Activated T-cell treated with anti-CD3 and anti-CD28 coated beads, Interleukin-2, amount 50 U/mL, for 1 hour (primary cell): ENCODE data around the gene ELANE.
"Not testable (repeated sequence)": the region's sequence is repeated elsewhere in the genome, so short reads cannot be mapped to it uniquely, and the experiment has no call there.

Experiments
- DNase-seq: peaks from one replicate; pipeline ENCODE4 v3.0.0-alpha.2; 2020

ELANE gene

DNA sequence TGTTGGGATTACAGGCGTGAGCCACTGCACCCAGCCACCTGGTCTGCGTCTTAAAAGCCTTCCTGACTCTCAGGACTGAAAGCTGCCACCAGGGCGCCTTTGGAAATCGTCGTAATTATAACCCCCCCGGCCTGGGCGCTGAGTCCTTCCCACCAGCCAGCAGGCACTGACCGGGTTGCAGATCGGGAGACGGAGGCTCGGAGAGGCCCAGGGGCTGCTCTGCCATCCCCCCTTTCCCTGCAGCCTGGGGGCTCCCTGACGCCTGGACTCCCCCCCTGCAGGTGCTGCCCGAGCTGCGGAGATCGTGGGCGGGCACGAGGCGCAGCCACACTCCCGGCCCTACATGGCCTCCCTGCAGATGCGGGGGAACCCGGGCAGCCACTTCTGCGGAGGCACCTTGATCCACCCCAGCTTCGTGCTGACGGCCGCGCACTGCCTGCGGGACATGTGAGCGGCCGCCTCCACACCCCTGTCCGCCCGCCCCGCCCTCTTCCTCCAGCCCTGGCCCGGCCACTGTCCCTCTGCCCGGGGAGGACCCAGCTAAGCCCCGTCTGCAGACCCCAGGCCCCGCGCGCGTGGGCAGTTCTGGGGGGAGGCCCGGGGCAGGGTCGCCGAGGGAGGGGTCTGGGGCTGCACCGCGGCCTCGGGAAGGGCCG, 8.8 kb upstream of the ELANE start:
- DNase-seq, result no peak

DNA sequence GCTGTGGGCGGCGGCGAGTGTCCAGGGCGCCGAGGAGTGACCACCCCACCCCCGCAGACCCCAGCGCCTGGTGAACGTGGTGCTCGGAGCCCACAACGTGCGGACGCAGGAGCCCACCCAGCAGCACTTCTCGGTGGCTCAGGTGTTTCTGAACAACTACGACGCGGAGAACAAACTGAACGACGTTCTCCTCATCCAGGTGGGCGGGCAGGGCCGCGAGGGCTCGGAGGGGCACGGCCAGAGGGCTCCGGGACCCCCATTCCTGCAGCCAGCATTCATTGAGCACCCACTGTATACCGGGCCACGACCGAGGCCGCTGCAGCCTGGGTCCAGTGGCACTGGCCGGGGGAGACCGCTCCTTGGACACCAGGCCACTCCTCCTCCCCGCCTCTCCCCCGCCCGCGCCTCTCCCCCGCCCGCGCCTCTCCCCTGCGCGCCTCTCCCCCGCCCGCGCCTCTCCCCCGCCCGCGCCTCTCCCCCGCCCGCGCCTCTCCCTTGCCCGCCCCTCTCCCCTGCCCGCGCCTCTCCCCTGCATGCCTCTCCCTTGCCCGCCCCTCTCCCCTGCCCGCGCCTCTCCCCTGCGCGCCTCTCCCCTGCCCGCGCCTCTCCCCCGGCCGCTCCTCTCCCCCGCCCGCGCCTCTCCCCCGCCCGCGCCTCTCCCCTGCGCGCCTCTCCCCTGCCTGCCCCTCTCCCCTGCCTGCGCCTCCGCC, 8.1 kb upstream of the ELANE start:
- no peak for DNase-seq

DNA sequence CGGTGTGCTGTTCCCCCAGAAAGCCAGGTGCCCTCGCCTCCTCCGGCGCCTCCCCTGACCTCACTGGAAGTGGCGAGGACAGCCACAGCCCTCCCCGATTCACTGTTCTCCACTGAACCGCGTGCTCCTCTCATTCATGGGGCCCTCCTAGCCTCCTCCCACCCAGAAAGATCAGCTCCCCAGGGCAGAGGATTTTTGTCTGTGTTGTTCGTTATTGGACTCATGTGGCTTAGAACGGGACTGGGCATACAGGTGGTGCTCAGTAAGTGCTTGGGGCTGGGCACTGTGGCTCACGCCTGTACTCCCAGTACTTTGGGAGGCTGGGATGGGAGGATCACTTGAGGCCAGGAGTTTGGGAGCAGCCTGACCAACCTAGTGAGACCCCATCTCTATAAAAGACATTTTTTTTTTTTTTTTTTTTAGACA, 7.5 kb upstream of the ELANE start:
- DNase-seq, result no peak

DNA sequence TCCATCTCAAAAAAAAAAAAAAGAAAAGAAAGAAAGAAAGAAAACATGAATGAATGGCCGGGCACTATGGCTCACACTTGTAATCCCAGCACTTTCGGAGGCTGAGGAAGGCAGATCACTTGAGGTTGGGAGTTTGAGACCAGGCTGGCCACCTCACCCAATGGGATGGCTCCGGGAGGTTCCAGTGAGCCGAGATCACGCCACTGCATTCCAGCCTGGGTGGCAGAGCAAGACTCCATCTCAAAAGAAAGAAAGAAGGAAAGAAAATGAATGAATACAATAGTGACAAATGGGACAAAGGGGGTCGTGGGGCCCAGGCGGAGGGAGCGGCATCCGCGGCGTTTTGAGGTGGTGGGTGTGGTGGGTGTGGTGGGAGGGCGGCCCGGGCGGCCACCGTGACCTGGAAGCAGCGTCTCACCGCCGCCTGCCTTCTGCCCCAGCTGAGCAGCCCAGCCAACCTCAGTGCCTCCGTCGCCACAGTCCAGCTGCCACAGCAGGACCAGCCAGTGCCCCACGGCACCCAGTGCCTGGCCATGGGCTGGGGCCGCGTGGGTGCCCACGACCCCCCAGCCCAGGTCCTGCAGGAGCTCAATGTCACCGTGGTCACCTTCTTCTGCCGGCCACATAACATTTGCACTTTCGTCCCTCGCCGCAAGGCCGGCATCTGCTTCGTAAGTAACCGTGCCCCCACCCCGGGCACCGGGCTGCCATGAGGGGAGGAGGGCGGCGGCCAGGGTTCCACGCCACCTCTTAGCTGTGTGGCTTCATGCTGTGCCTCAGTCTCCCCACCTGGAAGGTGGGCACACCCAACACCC, 6.2 kb upstream of the ELANE start:
- DNase-seq, result no peak

DNA sequence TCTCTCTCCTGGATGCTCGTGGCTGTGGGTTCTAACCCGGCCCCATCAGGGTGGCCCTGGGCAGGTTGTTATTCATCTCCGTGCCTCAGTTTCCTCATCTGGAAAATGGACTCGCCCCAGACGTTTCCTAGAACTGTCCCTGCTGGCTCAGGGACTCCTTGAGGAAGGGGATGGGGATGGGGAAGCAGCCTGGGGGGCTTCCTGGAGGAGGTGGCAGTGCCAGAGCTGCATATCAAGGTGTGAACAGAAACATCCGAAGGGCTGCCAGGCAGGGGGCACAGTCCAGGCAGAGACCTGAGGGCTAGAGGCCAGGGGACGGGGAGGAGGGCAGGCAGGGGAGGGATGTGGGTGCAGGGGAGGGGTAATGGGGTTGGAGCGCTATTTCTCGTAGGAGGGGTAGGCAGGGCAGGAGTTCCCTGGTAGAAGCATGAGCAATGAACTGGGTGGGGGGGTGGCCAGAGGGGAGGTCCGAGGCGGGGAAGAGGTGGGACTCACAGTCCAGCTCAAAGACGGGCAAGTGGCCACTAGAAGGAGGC, 3.6 kb upstream of the ELANE start:
- no peak for DNase-seq

DNA sequence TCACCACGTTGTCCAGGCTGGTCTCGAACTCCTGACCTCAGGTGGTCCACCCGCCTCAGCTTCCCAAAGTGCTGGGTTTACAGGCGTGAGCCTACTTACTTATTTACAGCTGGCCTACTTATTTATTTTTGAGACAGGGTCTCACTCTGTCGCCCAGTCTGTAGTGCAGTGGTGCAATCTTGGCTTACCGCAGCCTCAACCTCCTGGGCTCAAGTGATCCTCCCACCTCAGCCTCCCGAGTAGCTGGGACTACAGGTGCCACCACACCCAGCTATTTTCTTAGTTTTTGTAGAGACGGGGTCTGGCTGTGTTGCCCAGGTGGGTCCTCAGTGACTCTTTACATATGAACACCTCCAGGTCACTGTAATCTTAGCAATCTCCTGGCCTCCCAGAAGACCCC, 2.9 kb upstream of the ELANE start:
- not testable (repeated sequence) for DNase-seq

DNA sequence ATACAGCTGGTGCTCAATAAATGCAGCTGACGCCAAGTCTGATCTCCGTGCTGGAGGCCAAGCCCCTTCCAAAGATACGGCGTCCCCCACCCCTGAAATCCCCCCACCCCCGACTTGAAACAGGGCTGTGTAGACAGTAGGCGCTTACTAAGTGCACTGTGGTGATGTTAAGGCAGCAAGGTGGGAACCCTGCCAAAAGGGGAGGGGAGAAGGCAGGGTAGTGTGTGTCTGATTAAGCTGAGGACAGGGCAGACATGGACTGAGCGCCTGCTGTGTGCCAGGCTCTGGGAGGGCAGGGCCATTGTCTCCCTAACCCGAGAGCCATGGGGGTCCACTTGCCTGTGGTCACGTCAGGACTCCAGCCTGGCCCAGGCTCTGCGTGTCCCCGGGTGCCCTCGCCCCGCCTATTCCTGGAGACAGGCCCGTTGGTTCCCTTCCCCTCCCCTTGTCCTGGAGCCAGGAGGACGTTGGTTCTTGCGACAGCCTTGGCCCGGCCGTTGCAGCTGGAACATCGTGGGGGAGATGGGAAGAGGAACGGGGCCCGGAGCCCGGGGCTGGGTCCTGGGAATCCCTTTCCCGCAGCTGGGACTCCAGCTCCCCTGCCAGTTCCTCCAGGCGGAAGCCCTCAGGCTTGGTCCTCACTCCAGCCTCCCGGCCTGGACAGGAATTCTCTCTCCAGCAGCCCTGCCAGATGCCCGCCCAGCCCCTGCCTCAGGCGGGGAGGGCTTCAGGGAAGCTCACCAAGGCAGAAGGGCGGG, 1.7 kb upstream of the ELANE start:
- DNase-seq, result no peak

DNA sequence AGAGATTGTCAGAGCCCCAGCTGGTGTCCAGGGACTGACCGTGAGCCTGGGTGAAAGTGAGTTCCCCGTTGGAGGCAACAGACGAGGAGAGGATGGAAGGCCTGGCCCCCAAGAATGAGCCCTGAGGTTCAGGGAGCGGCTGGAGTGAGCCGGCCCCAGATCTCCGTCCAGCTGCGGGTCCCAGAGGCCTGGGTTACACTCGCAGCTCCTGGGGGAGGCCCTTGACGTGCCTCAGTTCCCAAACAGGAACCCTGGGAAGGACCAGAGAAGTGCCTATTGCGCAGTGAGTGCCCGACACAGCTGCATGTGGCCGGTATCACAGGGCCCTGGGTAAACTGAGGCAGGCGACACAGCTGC, 1.1 kb upstream of the ELANE start:
- no peak for DNase-seq

DNA sequence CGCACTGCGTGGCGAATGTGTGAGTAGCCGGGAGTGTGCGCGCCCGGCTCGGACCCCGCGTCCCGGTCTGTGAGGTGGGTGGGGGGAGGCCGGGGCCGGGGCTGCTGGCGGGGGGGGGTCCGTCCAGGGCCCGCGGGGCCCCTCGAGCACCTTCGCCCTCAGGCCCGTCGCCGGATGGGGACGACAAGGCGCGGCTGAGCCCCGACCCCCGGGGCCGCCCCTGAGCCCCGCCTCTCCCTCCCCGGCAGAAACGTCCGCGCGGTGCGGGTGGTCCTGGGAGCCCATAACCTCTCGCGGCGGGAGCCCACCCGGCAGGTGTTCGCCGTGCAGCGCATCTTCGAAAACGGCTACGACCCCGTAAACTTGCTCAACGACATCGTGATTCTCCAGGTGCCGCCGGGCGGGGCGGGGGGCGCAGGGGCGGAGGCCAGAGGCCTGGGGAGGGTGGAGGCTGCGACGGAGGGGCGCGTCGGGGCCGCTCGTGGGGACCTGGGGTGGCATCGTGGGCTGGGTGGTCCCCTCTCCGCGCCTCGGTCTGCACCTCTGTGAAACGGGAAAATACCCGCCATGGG, 997 bp downstream of the ELANE start:
- DNase-seq, result no peak

DNA sequence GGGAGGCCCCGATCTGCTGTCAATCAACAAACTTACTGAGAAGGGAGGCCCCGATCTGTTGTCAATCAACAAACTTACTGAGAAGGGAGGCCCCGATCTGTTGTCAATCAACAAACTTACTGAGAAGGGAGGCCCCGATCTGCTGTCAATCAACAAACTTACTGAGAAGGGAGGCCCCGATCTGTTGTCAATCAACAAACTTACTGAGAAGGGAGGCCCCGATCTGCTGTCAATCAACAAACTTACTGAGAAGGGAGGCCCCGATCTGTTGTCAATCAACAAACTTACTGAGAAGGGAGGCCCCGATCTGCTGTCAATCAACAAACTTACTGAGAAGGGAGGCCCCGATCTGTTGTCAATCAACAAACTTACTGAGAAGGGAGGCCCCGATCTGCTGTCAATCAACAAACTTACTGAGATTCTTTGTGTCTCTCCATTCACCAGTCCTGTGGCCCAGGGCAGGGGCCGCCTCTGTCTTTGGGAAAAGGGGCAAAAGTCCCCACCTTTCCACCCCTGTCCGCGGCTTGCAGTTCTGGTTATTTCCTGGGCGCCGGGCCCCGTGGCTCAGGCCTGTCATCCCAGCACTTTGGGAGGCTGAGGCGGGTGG, 1.6 kb downstream of the ELANE start:
- DNase-seq, result not testable (repeated sequence)

DNA sequence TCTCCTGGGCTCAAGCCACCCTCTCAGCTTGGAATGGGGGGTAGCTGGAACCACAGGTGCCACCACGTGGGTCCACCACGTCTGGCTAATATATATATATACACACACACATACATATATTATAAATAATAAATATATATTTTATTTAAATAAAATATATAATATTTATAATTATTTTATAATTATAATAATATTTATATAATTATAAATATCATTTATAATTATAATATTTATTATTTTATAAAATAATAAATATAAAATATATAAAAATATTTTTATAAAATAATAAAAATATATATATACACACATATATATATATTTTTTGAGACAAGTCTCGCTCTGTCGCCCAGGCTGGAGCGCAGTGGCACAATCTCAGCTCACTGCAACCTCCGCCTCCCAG, 2.4 kb downstream of the ELANE start:
- no peak for DNase-seq

DNA sequence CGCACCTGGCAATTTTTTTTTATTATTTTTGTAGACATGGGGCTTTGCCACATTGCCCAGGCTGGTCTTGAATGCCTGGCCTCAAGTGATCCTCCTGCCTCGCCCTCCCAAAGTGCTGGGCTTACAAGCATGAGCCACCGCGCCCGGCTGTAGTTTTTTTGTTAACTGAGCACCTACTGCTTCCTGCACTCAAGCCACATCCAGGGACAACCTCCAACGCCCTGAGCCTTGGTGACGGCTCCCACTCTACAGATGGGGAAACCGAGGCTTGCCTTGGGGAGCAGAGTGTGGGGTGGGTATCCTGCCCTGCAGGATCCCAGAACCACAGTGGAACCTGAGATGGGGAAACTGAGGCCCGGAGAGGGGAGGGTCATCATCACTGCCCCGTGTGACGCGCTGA, 3.0 kb downstream of the ELANE start:
- DNase-seq, result no peak

DNA sequence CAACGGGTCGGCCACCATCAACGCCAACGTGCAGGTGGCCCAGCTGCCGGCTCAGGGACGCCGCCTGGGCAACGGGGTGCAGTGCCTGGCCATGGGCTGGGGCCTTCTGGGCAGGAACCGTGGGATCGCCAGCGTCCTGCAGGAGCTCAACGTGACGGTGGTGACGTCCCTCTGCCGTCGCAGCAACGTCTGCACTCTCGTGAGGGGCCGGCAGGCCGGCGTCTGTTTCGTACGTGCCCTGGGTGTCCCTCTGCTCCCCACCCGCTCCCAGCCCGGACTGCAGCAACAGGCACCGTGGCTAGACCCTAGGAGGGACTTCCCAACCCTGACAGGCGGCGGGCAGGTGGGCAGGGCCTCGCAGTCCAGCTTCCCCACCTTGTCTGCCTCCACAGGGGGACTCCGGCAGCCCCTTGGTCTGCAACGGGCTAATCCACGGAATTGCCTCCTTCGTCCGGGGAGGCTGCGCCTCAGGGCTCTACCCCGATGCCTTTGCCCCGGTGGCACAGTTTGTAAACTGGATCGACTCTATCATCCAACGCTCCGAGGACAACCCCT, 3.5 kb downstream of the ELANE start:
- DNase-seq, result no peak

DNA sequence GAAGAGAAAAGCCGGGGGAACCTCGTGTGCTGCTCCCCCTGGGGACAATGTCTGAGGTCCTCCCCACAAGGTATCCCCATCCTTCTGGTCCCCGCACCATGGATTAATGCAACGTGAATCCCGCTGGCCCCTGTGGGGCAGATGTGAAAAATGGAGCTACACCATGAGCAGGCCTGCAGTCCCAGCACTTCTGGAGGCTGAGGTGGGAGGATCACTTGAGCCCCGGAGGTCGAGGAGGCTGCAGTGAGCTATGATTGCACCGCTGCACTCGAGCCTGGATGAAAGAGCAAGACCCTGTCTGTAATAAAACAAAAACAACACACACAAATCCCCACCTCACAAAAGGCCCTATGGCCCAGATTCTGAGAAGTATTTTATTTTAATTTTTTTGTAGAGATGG, 6.2 kb downstream of the ELANE start:
- no peak for DNase-seq

DNA sequence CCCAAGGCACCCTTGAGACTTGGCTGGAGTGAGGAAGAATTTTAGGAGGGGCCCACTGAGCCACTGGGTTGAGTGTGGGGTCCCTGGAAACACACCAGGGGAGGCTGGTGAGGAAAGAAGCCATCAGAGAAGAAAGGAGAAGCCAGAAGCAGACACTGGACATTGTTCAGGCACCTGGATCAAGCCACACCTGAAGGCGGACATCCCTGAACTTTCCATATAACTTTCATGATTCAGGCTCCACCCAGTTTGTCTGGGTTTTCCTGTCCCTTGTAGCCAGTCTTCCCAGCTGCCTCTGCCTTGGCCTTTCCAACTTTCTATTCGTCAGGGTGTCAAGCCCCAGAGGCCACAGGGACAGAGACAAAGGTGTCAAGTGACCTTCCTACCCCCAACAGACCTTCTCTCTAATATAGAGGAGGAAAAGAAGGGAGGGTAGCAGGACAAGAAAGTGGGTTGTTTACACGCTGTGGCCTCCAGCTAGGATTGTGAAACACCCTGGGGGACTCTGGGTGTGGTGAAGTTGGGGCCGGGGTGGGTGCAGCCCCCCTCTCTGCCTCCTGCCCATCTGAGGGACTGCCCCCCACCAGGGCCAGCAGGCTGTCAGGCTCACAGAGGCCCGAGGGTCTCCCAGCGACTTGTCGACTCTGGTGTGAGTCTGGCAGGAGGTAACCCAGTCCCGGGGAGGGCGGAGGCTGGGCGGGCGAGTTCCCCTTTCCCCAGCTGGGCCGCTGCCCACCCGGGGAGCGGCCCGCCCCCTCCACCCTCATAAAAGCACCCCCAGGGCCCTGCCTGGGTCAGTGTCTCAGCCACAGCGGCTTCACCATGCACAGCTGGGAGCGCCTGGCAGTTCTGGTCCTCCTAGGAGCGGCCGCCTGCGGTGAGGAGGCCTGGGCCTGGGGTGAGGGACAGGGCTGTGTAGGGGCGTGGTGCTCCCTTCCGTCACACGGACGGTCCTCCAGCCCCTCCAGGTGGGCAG, 7.1 kb downstream of the ELANE start, which contains the start of gene CFD:
Gene CFD, plus strand, starts transcription at position 797 of the 976 bp plus-strand sequence. Its CDS starts 26 bp downstream, at position 823.
- no peak for DNase-seq

DNA sequence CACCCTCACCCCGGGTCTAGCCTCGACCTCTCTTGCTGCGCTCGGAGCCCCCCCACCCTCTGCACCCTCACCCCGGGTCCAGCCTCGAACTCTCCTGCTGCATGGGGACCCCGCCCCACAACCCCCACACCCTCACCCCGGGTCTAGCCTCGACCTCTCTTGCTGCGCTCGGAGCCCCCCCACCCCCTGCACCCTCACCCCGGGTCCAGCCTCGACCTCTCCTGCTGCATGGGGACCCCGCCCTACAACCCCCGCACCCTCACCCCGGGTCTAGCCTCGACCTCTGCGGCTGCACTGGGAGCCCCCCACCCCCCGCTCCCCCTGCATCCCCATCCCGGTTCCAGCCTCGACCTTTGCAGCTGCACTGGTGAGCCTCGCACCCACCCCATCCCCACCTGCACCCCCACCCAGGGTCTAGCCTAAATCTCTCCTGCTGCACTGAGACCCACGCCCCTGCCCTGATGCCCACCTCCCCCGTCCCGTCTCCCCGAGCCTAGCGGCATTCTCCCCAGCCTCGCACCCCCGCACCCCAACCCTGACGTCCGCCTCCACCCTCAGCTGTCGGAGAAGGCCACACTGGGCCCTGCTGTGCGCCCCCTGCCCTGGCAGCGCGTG, 9.1 kb downstream of the ELANE start:
- DNase-seq, result no peak

DNA sequence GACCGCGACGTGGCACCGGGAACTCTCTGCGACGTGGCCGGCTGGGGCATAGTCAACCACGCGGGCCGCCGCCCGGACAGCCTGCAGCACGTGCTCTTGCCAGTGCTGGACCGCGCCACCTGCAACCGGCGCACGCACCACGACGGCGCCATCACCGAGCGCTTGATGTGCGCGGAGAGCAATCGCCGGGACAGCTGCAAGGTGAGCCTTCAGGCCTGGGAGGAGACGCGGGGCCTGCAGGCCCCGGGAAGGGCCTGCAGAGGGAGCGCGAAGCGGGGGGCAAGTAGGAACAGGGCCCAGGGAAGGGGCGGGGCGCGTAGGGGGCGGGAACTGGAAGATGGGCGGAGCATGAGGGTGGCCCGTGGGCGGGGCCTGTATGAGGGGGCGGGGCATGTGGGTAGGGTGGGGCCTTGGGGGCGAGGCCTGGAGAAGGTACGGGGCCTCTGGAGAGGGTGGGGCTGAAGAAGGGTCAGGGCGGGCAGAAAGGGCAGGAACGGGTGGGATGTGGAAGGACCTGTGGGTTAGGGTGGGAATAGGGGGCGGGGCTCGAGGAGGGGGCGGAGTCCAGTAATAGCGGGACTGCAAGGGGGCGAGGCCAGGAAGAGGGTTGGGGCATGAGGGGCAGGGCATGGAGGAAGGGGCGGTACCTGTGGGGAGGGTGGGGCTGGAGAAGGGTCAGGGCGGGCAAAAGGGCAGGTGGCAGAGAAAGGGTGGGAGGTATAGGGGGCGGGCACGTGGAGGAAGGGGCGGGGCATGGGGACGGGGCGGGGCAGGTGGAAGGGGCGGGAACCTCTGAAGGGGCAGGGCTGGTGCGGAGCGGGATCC, 9.9 kb downstream of the ELANE start:
- peak; percentile 76 for DNase-seq

DNA sequence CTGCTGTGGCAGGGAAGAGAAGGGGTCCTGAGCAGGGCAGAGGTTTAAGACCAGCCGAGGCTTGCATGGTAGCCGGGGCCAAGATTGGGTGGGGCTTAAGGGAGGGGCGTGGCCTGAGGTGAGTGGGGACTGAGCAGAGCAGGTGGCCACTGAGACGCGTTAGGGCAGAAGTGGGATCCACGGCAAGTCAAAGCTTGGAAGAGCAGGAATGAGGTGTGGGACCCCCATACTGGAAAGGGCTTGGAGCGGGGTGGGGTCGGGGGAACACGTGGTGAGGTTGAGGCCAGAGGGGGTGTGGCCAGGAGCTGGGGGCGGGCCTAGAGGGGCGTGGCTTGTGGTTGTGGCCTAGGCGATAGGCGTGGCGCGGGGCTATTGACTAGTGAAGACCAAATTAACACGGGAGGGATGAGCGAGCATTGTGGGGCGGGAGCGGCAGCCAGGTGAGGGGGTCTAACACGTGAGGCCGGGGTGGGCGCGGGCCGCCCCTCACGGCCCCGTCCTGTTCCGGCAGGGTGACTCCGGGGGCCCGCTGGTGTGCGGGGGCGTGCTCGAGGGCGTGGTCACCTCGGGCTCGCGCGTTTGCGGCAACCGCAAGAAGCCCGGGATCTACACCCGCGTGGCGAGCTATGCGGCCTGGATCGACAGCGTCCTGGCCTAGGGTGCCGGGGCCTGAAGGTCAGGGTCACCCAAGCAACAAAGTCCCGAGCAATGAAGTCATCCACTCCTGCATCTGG, 10.6 kb downstream of the ELANE start:
- DNase-seq, result peak; percentile 83

DNA sequence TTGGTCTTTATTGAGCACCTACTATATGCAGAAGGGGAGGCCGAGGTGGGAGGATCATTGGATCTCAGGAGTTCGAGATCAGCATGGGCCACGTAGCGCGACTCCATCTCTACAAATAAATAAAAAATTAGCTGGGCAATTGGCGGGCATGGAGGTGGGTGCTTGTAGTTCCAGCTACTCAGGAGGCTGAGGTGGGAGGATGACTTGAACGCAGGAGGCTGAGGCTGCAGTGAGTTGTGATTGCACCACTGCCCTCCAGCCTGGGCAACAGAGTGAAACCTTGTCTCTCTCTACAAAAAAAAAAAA, 11.2 kb downstream of the ELANE start:
- peak; percentile 29 for DNase-seq
